ACC112 (cell line): ENCODE data around the gene ZNF219.

Source experiments
- H2AFZ ChIP-seq: fragments of 200-600 bp; sonication (generic); one replicate; pipeline ENCODE4 v1.6.0; 2017; ENCODE audit warnings: antibody characterized with exemption, low read length; ENCODE audit not compliant: unreplicated experiment
- H3K27ac ChIP-seq: fragments of 200-600 bp; sonication (generic); 2 replicates; pipeline ENCODE4 v1.5.1; 2014; ENCODE audit warnings: low read depth, mild to moderate bottlenecking, antibody characterized with exemption, low read length, moderate library complexity
- H3K27me3 ChIP-seq: fragments of 200-600 bp; sonication (generic); 2 replicates; pipeline ENCODE4 v1.6.1; 2014; ENCODE audit warnings: mild to moderate bottlenecking, antibody characterized with exemption, low read length, moderate library complexity, mixed read lengths; ENCODE audit not compliant: insufficient read depth
- H3K36me3 ChIP-seq: fragments of 200-600 bp; sonication (generic); 2 replicates; pipeline ENCODE4 v1.6.1; 2016; ENCODE audit warnings: mild to moderate bottlenecking, antibody characterized with exemption, low read length, moderate library complexity, mixed read lengths; ENCODE audit not compliant: insufficient read depth
- H3K4me1 ChIP-seq: fragments of 200-600 bp; sonication (generic); one replicate; pipeline ENCODE4 v1.6.1; 2016; ENCODE audit warnings: low read length, mixed read lengths; ENCODE audit not compliant: insufficient read depth, unreplicated experiment, control insufficient read depth
- H3K4me3 ChIP-seq: fragments of 200-600 bp; sonication (generic); 2 replicates; pipeline ENCODE4 v1.5.1; 2014; ENCODE audit warnings: mild to moderate bottlenecking, low read depth, low read length
- H3K79me2 ChIP-seq: fragments of 200-600 bp; sonication (generic); one replicate; pipeline ENCODE4 v1.6.0; 2016; ENCODE audit warnings: low read length; ENCODE audit not compliant: control insufficient read depth, unreplicated experiment, insufficient read depth

Gene ZNF219

DNA sequence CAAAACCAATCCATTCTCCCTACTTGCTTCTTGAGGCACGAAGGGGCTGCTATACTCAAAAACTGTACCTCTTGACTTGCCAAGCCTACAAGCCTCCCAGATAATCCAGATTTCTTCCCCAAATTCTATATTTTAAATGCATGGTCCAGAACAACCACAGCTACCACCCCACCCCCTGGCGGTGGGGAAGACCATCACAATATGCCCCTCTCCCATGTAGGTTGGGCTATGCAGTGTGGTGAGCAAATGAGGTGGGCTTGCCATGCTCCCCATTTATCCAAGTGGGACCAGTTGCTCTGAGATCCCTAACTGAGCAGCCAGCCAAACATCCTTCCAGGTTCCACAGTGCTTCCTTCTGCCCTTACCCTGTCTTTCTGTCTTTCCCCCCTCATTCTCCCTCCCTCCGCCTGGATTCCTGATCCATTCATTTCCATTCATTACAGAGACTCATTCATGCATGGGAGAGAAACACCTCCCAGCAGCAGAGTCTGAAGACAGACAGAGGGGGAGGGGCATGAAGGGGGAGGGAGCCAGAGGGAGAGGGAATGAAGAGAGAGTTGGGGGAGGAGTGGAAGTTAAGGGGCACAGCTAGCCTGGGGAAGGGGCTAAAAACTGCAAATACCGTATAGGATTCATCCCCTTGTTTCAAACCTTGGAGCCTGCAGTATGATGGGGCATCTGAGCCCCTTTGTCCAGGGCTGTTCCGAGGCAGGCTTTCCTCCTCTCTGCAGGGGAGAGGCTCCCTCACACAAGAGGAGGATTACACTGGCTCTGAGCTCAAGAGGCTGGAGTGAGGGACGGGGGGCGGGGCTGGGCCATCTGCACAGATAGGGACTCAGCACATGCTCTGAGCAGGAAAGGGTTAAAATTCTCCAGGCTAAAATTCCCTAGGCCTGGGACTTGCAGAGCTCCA, 4.4 kb downstream of the ZNF219 start:
- Histone ChIP-seq H3K4me3 (no peak overlapping the region), H3K36me3 (0 out of 2 replicates have a peak, but pooled peaks cover under 1% of the 10 kb centered on the region), H2AFZ (no peak overlapping the region), H3K79me2 (no peaks in the 10 kb centered on the region), H3K27ac (no peak overlapping the region), H3K27me3 (no peaks in the 10 kb centered on the region), H3K4me1 (peaks cover 3% of the 10 kb centered on the region)

DNA sequence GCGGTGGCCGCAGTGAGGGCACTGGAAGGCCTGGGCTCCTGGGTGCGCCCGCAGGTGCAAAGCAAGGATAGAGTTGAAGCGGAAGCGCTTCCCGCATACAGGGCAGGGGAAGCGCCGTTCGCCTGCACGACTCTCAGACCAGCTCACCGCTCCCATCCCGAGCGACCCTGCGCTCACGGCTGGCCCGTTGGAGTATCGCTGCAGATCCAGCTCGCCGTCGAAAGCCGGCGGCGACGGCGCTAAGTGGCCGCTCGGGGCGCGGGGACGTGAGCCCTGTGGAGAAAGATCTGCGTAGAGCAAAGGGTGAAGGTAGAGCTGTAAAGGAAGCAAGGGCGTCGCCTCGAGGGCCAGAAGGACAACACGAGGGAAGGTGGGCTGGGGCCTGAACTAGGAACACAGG, 5.4 kb downstream of the ZNF219 start:
- Histone ChIP-seq H3K79me2 (no peaks in the 10 kb centered on the region), H3K4me3 (no peak overlapping the region), H3K4me1 (peaks cover 5% of the 10 kb centered on the region), H3K27me3 (no peaks in the 10 kb centered on the region), H3K36me3 (0 out of 2 replicates have a peak, but pooled peaks cover 2% of the 10 kb centered on the region), H2AFZ (no peak overlapping the region), H3K27ac (no peak overlapping the region)

DNA sequence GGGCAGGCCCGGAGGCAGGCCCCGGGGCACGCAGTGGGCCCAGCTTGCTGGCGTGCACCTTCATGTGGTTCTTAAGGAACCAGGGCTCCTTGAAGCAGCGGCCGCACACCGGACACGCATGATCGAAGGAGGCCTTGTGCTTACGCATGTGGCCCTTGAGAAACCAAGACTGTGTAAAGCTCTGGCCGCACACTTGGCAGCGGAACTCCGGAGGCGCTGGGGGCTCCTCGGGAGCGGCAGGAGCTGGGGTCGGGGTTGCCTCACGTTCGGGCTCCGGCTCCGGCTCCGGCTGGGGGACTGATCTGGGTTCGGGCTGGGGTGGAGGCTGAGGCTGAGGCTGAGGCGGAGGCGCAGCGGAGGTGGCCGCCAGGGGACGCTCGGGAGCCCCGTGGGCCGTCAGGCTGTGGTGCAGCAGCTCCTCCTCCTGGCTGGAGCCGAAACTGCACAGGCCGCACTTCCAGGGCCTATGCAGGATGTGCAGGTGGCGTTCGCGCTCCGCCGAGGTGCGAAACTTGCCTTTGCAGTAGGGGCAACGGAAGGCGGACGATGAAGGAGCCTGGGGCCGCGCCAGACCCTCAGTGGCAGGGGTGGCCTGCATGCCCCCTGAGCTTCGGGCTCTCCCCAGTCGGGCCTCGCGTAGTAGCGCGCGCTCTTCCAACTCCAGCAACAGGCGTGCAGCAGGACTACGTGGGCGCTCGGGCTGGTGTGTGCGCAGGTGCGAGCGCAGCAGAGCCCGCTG, 6.0 kb downstream of the ZNF219 start:
- H3K4me1 ChIP-seq, result peaks cover 10% of the 10 kb centered on the region
- no peak overlapping the region for H3K4me3 ChIP-seq
- no peak overlapping the region for H3K27ac ChIP-seq
- no peak overlapping the region for H2AFZ ChIP-seq
- no peaks in the 10 kb centered on the region for H3K27me3 ChIP-seq
- 0 out of 2 replicates have a peak, but pooled peaks cover 2% of the 10 kb centered on the region for H3K36me3 ChIP-seq
- no peaks in the 10 kb centered on the region for H3K79me2 ChIP-seq

DNA sequence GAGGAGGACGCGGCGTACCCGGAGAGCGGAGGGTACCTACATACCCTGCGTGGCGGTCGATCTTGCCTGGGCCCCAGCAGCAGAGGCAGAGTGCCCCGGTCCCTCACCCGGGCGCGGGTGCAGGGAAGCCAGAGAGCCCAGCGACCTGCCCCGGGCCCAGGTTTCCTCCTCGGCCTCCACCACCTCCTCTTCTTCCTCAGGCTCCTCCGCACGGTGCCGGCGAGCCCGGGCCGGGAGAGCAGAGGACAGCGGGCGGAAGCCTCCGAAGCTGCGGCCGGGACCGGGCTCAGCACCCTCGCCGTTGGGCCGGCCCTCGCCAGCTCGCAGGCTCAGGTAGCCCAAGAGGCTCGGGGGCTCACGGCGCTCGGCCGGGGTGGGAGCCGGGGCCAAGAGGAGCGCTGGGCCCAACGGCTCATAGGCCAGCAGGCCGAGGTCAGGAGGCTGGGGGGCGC, 6.6 kb downstream of the ZNF219 start:
- no peak overlapping the region for H3K4me3 ChIP-seq
- no peak overlapping the region for H3K27ac ChIP-seq
- H3K36me3 ChIP-seq, result 0 out of 2 replicates have a peak, but pooled peaks cover 3% of the 10 kb centered on the region
- no peaks in the 10 kb centered on the region for H3K79me2 ChIP-seq
- peaks cover 16% of the 10 kb centered on the region for H3K4me1 ChIP-seq
- no peaks in the 10 kb centered on the region for H3K27me3 ChIP-seq
- no peak overlapping the region for H2AFZ ChIP-seq

DNA sequence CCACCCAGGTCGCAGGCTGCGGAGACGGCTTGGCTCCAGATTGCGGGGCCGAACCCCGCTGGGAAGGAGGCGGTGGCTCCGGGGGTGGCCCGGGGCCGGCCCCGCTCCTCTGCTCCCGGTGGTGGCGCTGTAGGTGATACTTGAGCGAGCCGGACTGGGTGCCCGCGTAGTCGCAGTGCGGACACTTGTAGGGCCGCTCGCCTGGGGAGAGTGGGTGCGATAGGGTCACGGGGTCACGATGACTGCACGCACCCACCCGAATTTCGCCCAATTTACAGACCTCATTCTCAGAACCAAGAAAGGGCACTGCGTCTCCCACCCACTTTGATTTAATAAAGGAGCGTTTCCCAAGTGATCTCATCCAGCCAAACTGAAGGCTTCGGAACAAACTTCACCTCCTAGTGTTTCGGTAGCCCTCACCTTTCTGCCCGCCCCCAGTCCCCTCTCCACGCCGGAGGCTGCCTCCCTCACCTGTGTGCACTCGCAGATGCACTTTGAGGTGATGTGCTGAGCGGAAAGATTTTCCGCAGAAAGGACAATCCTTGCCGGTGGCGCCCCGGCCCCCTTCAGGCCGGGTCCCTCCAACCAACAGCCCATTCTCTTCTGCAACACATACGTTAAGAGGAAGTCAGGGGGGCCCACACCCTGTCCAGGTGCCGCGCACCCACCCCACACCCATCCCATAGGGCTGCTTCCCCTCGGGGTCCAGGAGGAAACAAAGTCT, 7.4 kb downstream of the ZNF219 start:
- Histone ChIP-seq H3K27me3 (no peaks in the 10 kb centered on the region), H3K27ac (no peak overlapping the region), H3K4me3 (no peak overlapping the region), H3K36me3 (0 out of 2 replicates have a peak, but pooled peaks cover 6% of the 10 kb centered on the region), H2AFZ (no peak overlapping the region), H3K4me1 (peaks cover 19% of the 10 kb centered on the region), H3K79me2 (no peaks in the 10 kb centered on the region)

DNA sequence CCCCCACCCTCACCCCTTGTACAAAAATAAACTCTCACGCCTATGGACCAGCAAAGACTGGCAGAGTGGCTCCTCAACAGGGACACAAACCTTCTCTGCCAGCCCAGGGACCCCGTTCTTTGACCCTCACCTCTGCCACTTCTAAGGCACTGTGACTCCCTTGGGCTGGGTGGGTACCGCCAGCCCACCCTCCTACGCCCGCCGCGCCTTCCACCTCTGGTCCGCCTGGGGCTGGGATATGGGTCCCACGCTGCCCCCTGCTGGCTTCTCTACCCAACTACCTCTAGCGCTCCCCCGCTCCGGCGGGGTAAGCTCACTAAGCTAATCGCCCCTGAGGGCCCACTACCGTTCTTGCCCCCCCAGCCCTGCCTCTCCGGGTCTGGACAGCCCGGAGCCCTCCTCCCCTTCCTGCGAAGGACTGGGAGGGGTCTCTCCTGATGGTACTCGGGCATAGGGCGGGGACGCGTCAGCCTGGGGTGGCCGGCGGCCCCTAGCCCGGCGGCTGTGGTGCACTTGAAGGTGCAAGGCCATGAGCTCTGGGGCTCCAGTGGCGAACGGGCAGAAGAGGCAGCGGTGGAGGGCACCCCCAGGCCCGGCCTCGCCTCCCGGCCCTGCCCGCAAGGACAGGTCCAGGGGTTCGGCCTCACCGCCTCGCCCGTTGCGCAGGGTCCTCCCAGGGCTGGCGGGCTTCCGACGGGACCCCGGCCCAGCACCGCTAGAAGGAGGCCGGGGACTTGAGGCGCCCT, 8.1 kb downstream of the ZNF219 start:
- Histone ChIP-seq H3K4me1 (peaks cover 18% of the 10 kb centered on the region), H3K36me3 (0 out of 2 replicates have a peak, but pooled peaks cover 6% of the 10 kb centered on the region), H3K27ac (no peak overlapping the region)

DNA sequence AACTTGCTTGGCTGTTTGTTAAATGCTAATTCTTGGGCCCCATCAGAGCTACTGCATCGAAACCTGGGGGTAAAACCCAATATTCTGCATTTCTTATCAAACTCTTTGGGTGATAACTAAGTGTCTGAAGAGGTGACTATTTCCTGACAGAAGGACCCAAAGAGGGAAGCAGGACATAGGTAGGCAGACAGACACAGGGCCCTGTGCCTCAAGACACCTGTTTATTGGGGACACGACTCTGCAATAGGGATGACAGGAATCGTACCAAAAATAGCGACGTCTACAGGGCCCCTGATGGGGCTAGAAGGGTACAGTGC, 8.6 kb downstream of the ZNF219 start:
- H3K27me3 ChIP-seq, result no peaks in the 10 kb centered on the region
- H2AFZ ChIP-seq, result no peak overlapping the region
- H3K4me3 ChIP-seq, result no peak overlapping the region
- 0 out of 2 replicates have a peak, but pooled peaks cover 6% of the 10 kb centered on the region for H3K36me3 ChIP-seq
- peak overlapping the region; percentile 28; the same call in 1 of the 2 replicates for H3K27ac ChIP-seq
- H3K4me1 ChIP-seq, result peaks cover 24% of the 10 kb centered on the region
- no peaks in the 10 kb centered on the region for H3K79me2 ChIP-seq

More for the DNA sequence above, 8.1 kb downstream of the ZNF219 start:
- Histone ChIP-seq H2AFZ (no peak overlapping the region), H3K79me2 (no peaks in the 10 kb centered on the region), H3K27me3 (no peaks in the 10 kb centered on the region), H3K4me3 (no peak overlapping the region)

DNA sequence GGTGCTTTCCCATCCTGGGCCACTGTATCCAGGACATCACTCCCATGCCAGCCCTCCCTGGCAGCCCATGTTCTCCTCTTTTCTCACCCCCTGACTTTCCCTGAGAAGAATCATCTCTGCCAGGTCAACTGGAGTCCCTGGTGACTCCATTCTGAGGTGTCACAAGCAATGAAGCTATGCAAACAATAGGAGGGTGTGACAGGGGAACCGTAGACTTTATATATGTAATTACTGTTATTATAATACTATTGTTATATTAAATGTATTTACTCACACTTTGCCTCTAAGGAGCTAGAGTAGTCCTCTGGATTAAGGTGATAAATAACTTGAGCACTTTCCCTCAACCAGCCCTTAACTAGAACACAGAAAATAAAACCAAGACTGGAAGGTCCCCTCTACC, 9.2 kb downstream of the ZNF219 start:
- no peak overlapping the region for H3K4me3 ChIP-seq
- H2AFZ ChIP-seq, result no peak overlapping the region
- peaks cover 27% of the 10 kb centered on the region for H3K4me1 ChIP-seq
- H3K27ac ChIP-seq, result peak overlapping the region; percentile 97; the same call in 1 of the 2 replicates
- no peaks in the 10 kb centered on the region for H3K27me3 ChIP-seq
- no peaks in the 10 kb centered on the region for H3K79me2 ChIP-seq
- H3K36me3 ChIP-seq, result 0 out of 2 replicates have a peak, but pooled peaks cover 6% of the 10 kb centered on the region

DNA sequence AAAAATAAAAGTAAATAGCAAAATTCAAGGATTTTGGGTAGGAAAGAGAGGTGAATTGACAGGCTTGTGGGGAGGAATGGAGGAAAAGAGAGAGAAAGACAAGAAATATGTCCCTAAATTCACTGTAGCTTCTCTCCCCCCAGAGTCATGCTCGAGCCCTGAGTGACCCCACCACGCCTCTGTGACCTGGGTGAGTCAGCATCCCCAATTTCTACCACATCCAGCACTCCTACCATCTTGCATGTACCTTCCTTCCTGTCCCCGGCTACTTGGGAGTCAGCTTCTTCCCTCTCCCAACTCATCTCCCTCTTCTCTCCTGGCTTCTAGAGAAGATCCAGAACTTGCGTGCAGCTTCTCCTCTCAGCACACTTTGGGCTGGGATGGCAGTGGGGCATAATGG, 9.8 kb downstream of the ZNF219 start:
- Histone ChIP-seq H3K4me3 (no peak overlapping the region), H3K36me3 (0 out of 2 replicates have a peak, but pooled peaks cover 6% of the 10 kb centered on the region), H3K27me3 (no peaks in the 10 kb centered on the region), H3K79me2 (no peaks in the 10 kb centered on the region), H3K4me1 (peaks cover 27% of the 10 kb centered on the region), H3K27ac (peak overlapping the region; percentile 97; the same call in 1 of the 2 replicates), H2AFZ (no peak overlapping the region)
